Gastrocnemius medialis (tissue), 4 donors: ENCODE data around the gene PEX6. TPM values are rescaled to one million over a fixed set of nuclear protein-coding genes. Genes with fewer than 3 reads are reported as not detected.

Experiments
- ATAC-seq, 2 donors: fragments of 150-250 bp; one replicate each; pipeline ENCODE4 v1.9.1; 2016
- DNase-seq, 2 donors: peaks; one replicate each; pipeline ENCODE4 v3.0.0-alpha.2; 2019
- H3K27ac ChIP-seq, 4 donors: fragments of 200-600 bp; sonication (generic); 1 replicate in 1 of 4; 2 replicates in 3 of 4; pipeline ENCODE4 v1.5.1; 2016 to 2018; ENCODE audit warnings: mild to moderate bottlenecking in 2 of 4, moderate library complexity in 1 of 4
- H3K27me3 ChIP-seq, 3 donors: fragments of 200-600 bp; sonication (generic) in 2 of 3; 1 replicate in 1 of 3; 2 replicates in 2 of 3; pipeline versions ENCODE4 v1.5.1 to v1.6.0; 2016 to 2019; ENCODE audit warnings: mild to moderate bottlenecking in 1 of 3, moderate library complexity in 1 of 3
- H3K36me3 ChIP-seq, 2 donors: fragments of 200-600 bp; sonication (generic) in 1 of 2; one replicate each; pipeline ENCODE4 v1.5.1; 2017 to 2018
- H3K4me1 ChIP-seq, 2 donors: fragments of 200-600 bp; sonication (generic) in 1 of 2; one replicate each; pipeline ENCODE4 v1.5.1; 2016 to 2017; ENCODE audit warnings: mild to moderate bottlenecking in 2 of 2
- H3K4me3 ChIP-seq, 4 donors: fragments of 200-600 bp; sonication (generic) in 3 of 4; 1 replicate in 1 of 4; 2 replicates in 3 of 4; pipeline ENCODE4 v1.5.1; 2016 to 2019; ENCODE audit warnings: mild to moderate bottlenecking in 2 of 4
- H3K9me3 ChIP-seq, 3 donors: fragments of 200-600 bp; sonication (generic) in 2 of 3; 1 replicate in 1 of 3; 2 replicates in 2 of 3; pipeline ENCODE4 v1.5.1; 2016 to 2019
- POLR2A ChIP-seq, 2 donors: fragments of 450-650 bp; IDR thresholded peaks; one replicate each; pipeline ENCODE4 v1.6.1; 2017; ENCODE audit warnings: antibody characterized with exemption in 2 of 2, mild to moderate bottlenecking in 2 of 2, moderate library complexity in 2 of 2
- in situ Hi-C, 4 donors: fragments of 200-750 bp; cut with MboI; loops; one replicate each; pipeline versions ENCODE4 v1.15.0 to v1.8.0; 2017; ENCODE audit warnings: low sequenced_read_pairs in 4 of 4
- intact Hi-C: fragments of 100-400 bp; cut with DNase I; formaldehyde crosslinking; loops from one replicate; pipeline ENCODE4 v1.15.1; 2023; ENCODE audit warnings: low total_unique reads
- total RNA-seq, 4 donors: library from RNA; depleted of rRNA; stranded (reverse); fragments of >200 nt; gene quantifications; one replicate each; pipeline versions ENCODE4 v1.1.0 to v1.2.3, GENCODE V29; 2016
- TF ChIP-seq, protein P1 (sequence below), 5 experiments: fragments of 450-650 bp in 3 of 5; fragments of 200-600 bp in 2 of 5; sonication (generic) in 2 of 5; IDR thresholded peaks in 4 of 5; conservative IDR thresholded peaks in 1 of 5; 1 replicate in 4 of 5; 2 replicates in 1 of 5; pipeline ENCODE4 v1.5.1; 2016 to 2019; ENCODE audit warnings: antibody characterized with exemption in 5 of 5, mild to moderate bottlenecking in 3 of 5, moderate library complexity in 3 of 5

PEX6 gene
- total RNA-seq, 4 donors from 2014 or later = 7.4 to 45.1 (median 12.6) TPM

GRCh38 chr6:42916288-42916687, 62.7 kb downstream of the PEX6 start:
- in situ Hi-C loops (loop anchor here in 1 of 4 donors (25.0 kb wide), 1 partner anchor 421 kb away; no protein-coding TSS in a partner anchor), intact Hi-C loops (no loop called here)
- Histone ChIP-seq H3K9me3 (no peaks in the 10 kb centered on the region), H3K27ac (no peak overlapping the region), H3K4me1 (peaks cover 0 to 2% of the 10 kb centered on the region in 2 donors), H3K36me3 (no peaks in the 10 kb centered on the region), H3K27me3 (peaks cover 7 to 15% (median 10%) of the 10 kb centered on the region in 3 donors), H3K4me3 (no peak overlapping the region)
- ATAC-seq = no peak
- TF ChIP-seq POLR2A (IDR thresholded peaks at IDR 0.05) = no peak
- TF ChIP-seq, protein P1, sequence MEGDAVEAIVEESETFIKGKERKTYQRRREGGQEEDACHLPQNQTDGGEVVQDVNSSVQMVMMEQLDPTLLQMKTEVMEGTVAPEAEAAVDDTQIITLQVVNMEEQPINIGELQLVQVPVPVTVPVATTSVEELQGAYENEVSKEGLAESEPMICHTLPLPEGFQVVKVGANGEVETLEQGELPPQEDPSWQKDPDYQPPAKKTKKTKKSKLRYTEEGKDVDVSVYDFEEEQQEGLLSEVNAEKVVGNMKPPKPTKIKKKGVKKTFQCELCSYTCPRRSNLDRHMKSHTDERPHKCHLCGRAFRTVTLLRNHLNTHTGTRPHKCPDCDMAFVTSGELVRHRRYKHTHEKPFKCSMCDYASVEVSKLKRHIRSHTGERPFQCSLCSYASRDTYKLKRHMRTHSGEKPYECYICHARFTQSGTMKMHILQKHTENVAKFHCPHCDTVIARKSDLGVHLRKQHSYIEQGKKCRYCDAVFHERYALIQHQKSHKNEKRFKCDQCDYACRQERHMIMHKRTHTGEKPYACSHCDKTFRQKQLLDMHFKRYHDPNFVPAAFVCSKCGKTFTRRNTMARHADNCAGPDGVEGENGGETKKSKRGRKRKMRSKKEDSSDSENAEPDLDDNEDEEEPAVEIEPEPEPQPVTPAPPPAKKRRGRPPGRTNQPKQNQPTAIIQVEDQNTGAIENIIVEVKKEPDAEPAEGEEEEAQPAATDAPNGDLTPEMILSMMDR (IDR thresholded peaks at IDR 0.05 in 4 of 5, conservative IDR thresholded peaks at IDR 0.05 in 1 of 5) = no peak
- no peak for DNase-seq

DNA sequence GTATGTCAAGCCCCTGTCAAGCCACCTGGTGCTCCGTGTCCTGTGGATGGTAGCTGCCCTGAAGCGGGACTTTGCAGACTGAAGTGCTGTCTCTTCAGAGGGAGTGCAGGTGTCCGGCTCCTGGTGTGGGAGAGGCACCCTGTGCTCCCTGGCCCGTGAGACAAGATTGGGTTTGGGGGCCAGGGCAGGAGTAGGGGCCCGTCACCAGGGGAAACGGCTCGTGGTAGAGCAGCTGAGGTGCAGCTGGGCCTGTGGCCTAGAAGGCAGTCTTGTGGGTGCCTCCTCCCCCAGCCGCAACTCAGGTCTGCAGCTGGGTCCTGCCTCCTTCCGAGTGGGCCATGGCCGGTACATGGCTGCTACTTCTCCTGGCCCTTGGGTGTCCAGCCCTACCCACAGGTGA, 63.2 kb downstream of the PEX6 start, which contains the start of gene PTCRA:
TSS of gene PTCRA (plus strand) at position 322 of the 400 bp plus-strand sequence. CDS start at position 339, 17 bp downstream.
- DNase-seq (no peak), ATAC-seq (no peak)
- intact Hi-C loops = no loop called here
- peaks cover 0 to 2% of the 10 kb centered on the region in 2 donors for H3K4me1 ChIP-seq
- TF ChIP-seq, protein P1 (IDR thresholded peaks at IDR 0.05 in 4 of 5, conservative IDR thresholded peaks at IDR 0.05 in 1 of 5) = no peak
- no peak for TF ChIP-seq POLR2A (IDR thresholded peaks at IDR 0.05)
- in situ Hi-C loops = loop anchor here in 1 of 4 donors (25.0 kb wide), 1 partner anchor 422 kb away; no protein-coding TSS in a partner anchor
- no peaks in the 10 kb centered on the region for H3K36me3 ChIP-seq
- H3K9me3 ChIP-seq = no peaks in the 10 kb centered on the region
- H3K27me3 ChIP-seq = peaks cover 11 to 19% (median 15%) of the 10 kb centered on the region in 3 donors
- H3K4me3 ChIP-seq = no peak within 1 kb of the TSS
- H3K27ac ChIP-seq = no peak within 1 kb of the TSS

DNA sequence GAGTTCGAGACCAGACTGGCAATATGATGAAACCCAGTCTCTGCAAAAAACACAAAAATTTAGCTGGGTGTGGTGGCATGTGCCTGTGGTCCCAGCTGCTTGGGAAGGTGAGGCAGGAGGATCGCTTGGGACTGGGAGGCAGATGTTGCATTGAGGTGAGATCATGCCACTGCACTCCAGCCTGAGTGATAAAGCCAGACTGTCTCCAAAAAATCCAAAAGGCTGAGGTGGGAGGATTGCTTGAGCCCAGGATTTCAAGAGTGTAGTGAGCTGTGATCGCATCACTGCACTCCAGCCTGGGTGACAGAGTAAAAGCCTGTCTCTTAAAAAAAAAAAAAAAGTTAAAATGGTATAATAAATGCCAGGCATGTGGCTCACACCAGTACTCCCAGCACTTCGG, 64.4 kb downstream of the PEX6 start:
- H3K9me3 ChIP-seq = no peaks in the 10 kb centered on the region
- H3K4me1 ChIP-seq = peaks cover 0 to 2% of the 10 kb centered on the region in 2 donors
- in situ Hi-C loops = loop anchor here in 1 of 4 donors (25.0 kb wide), 1 partner anchor 423 kb away; no protein-coding TSS in a partner anchor

More for the DNA sequence above, 64.4 kb downstream of the PEX6 start:
- intact Hi-C loops = no loop called here
- ATAC-seq (no peak), DNase-seq (no peak)
- Histone ChIP-seq H3K4me3 (no peak overlapping the region), H3K27ac (no peak overlapping the region), H3K36me3 (no peaks in the 10 kb centered on the region), H3K27me3 (peaks cover 11 to 19% (median 15%) of the 10 kb centered on the region in 3 donors)
- TF ChIP-seq POLR2A (IDR thresholded peaks at IDR 0.05) = no peak
- TF ChIP-seq, protein P1 (IDR thresholded peaks at IDR 0.05 in 4 of 5, conservative IDR thresholded peaks at IDR 0.05 in 1 of 5) = no peak

Other genes starting within 250 kb of the PEX6 start
- gene TBCC, start 233.1 kb downstream of the PEX6 start, total RNA-seq = 10 to 100 TPM; 33.2 to 61.8 (median 45.1) TPM
- 10 to 100 TPM in 2 of 4 donors, 1 to 10 TPM in 2; 7.9 to 10.2 (median 9.7) TPM for gene BICRAL, start 197.1 kb downstream of the PEX6 start, total RNA-seq
- gene RPL7L1, start 99.6 kb downstream of the PEX6 start, total RNA-seq = 10 to 100 TPM; 59.6 to 87.1 (median 65.2) TPM
- not detected for gene PTCRA, start 63.1 kb downstream of the PEX6 start, total RNA-seq
- gene CNPY3, start 49.7 kb downstream of the PEX6 start, total RNA-seq = 10 to 100 TPM in 2 of 4 donors, 1 to 10 TPM in 2; 7.1 to 13.5 (median 9.3) TPM
- 1 to 10 TPM in 1 of 4 donors, under 1 TPM in 2, not detected in 1; 0.42 to 1.1 (median 0.61) TPM for gene GNMT, start 18.4 kb downstream of the PEX6 start, total RNA-seq
- gene PPP2R5D, start 5.4 kb upstream of the PEX6 start, total RNA-seq = 10 to 100 TPM; 44.3 to 68.2 (median 52.6) TPM
- 10 to 100 TPM; 25.0 to 33.5 (median 25.9) TPM for gene MEA1, start 34.8 kb upstream of the PEX6 start, total RNA-seq
- 100 to 1,000 TPM in 2 of 4 donors, 10 to 100 TPM in 2; 66.5 to 164 (median 119) TPM for gene KLHDC3, start 35.1 kb upstream of the PEX6 start, total RNA-seq
- 10 to 100 TPM; 37.7 to 64.3 (median 51.0) TPM for gene RRP36, start 42.4 kb upstream of the PEX6 start, total RNA-seq
- gene CUL7, start 74.7 kb upstream of the PEX6 start, total RNA-seq = 10 to 100 TPM; 11.9 to 21.3 (median 15.4) TPM
- gene MRPL2, start 80.3 kb upstream of the PEX6 start, total RNA-seq = 10 to 100 TPM; 34.1 to 64.9 (median 41.1) TPM
- gene KLC4, start 80.5 kb upstream of the PEX6 start, total RNA-seq = 10 to 100 TPM; 12.2 to 19.3 (median 14.6) TPM
- gene PTK7, start 97.1 kb upstream of the PEX6 start, total RNA-seq = under 1 TPM; 0.15 to 0.64 (median 0.24) TPM
- gene SRF, start 192.1 kb upstream of the PEX6 start, total RNA-seq = 10 to 100 TPM; 35.2 to 54.7 (median 44.9) TPM
- gene CUL9, start 203.0 kb upstream of the PEX6 start, total RNA-seq = 10 to 100 TPM in 1 of 4 donors, 1 to 10 TPM in 3; 5.3 to 20.1 (median 7.1) TPM